Right lobe of liver (tissue), 4 donors: ENCODE results near the gene PSG11.

ENCODE experiments used
- CTCF ChIP-seq, 4 donors: fragments of 200-600 bp in 3 of 4; fragments of 450-650 bp in 1 of 4; IDR thresholded peaks; one replicate each; pipeline versions ENCODE4 v1.5.1 to v1.8.0; 2016 to 2022; ENCODE audit warnings: antibody characterized with exemption in 4 of 4, mild to moderate bottlenecking in 2 of 4
- POLR2A ChIP-seq: fragments of 450-650 bp; IDR thresholded peaks from one replicate; pipeline ENCODE4 v1.6.1; 2017; ENCODE audit warnings: antibody characterized with exemption, mild to moderate bottlenecking
- donor health status: DM: no; HTN: no; CAD: no.
- donor health status: DM: no; HTN: no; CAD: no.
- donor health status: DM: no; HTN: yes; CAD: no.

- no peak for TF ChIP-seq CTCF (IDR thresholded peaks at IDR 0.05)
- TF ChIP-seq POLR2A = no peak
These were observed 65.2 kb downstream of the PSG11 start for GRCh38 chr19:42961119-42961518.
